22Rv1 (cell line): Measurements from ENCODE around the gene KREMEN1.

Experiments used
- ZFX ChIP-seq: fragments of 450-650 bp; IDR thresholded peaks from 2 replicates; pipeline ENCODE4 v1.6.1; 2017; ENCODE audit warnings: antibody characterized with exemption, borderline replicate concordance
- TF ChIP-seq, protein P1 (sequence below): fragments of 450-650 bp; IDR thresholded peaks from 2 replicates; pipeline ENCODE4 v1.5.1; 2017; ENCODE audit warnings: mild to moderate bottlenecking

DNA sequence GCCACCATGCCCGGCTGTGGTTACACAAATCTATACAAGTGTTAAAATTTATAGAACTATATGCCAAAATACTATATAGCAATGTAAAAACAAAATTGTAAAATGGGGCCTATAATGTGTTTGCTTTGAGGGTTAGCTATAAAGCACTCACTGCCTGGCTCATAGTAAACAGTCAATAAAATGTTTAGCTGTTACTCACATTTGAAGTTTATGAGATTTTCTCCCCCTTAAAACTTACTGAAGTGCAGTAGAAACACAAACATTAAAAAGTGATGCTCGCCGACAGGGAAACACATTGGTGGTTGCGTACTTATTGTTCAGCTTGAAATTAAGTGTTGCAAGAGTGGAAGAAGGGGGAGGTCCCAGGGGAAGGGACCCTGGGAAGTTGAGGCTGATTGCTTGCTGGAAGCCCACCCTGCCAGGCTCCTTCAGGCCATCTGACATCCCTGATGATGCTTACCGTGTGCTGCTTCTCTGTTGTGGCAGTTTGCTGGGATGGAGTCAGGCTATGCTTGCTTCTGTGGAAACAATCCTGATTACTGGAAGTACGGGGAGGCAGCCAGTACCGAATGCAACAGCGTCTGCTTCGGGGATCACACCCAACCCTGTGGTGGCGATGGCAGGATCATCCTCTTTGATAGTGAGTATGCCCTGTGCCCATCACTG lies 52.1 kb downstream of the KREMEN1 start:
- TF ChIP-seq, protein P1, sequence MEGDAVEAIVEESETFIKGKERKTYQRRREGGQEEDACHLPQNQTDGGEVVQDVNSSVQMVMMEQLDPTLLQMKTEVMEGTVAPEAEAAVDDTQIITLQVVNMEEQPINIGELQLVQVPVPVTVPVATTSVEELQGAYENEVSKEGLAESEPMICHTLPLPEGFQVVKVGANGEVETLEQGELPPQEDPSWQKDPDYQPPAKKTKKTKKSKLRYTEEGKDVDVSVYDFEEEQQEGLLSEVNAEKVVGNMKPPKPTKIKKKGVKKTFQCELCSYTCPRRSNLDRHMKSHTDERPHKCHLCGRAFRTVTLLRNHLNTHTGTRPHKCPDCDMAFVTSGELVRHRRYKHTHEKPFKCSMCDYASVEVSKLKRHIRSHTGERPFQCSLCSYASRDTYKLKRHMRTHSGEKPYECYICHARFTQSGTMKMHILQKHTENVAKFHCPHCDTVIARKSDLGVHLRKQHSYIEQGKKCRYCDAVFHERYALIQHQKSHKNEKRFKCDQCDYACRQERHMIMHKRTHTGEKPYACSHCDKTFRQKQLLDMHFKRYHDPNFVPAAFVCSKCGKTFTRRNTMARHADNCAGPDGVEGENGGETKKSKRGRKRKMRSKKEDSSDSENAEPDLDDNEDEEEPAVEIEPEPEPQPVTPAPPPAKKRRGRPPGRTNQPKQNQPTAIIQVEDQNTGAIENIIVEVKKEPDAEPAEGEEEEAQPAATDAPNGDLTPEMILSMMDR, result no peak
- no peak for TF ChIP-seq ZFX
